IPS DF 4.7 (cell line): ENCODE measurements around the gene GSC2.

ENCODE experiments used
- DNase-seq: peaks from one replicate; pipeline ENCODE4 v3.0.0-alpha.2; 2013; ENCODE audit warnings: low spot score; ENCODE audit errors: extremely low read depth

Gene GSC2

GRCh38 chr22:19097518-19097917, 52.6 kb downstream of the GSC2 start:
- no peak for DNase-seq
